ENCODE results near the gene FBLN2.

Gene FBLN2

DNA sequence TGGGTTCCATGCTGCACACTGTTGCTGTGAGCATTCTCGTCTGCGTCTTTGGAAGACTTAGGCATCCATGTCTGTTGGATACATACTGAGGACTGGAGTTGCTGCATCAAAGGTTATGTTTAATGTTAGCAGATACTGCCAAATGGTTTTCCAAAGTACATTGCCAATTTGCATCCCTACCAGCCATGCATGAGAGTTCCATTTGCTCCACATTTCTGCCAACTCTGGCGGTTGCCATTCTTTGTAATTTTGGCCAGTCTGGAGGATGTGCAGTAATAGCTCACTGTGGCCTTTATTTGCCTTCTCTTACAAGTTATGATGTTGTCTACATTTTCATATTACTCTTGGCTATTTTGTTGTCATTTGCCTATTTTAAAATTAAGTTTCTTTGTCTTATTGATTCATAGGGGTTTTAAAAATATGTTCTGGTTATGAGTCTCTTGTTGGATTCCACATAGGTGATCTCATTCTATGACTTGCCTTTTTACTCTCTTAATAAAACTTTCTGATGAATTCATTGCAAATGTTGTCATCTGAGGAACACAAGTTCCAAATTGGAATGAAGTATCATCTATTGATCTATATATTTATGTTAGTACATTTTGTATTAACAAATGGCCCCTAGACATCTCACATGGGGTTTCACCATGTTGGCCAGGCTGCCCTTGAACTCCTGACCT, 42.1 kb downstream of the FBLN2 start:
- 95 to 97% methylated on average over 3 of the region's 3 CpGs for WGBS, 2 experiments
- Histone ChIP-seq H3K27ac (ENCODE audit: insufficient read depth, low read depth, low read length, poor library complexity, severe bottlenecking) (no peak overlapping the region), H3K9me3 (ENCODE audit: control insufficient read depth, low read length) (no peaks in the 10 kb centered on the region), H3K4me1 (ENCODE audit: control insufficient read depth, insufficient read depth, low read length) (peaks cover 14% of the 10 kb centered on the region), H3K4me3 (ENCODE audit: insufficient read depth, low read depth, low read length) (no peak overlapping the region), H3K36me3 (ENCODE audit: control insufficient read depth, insufficient read depth, low read length) (no peaks in the 10 kb centered on the region), H3K27me3 (ENCODE audit: control insufficient read depth, insufficient read depth, low read length, poor library complexity, severe bottlenecking) (no peaks in the 10 kb centered on the region)

DNA sequence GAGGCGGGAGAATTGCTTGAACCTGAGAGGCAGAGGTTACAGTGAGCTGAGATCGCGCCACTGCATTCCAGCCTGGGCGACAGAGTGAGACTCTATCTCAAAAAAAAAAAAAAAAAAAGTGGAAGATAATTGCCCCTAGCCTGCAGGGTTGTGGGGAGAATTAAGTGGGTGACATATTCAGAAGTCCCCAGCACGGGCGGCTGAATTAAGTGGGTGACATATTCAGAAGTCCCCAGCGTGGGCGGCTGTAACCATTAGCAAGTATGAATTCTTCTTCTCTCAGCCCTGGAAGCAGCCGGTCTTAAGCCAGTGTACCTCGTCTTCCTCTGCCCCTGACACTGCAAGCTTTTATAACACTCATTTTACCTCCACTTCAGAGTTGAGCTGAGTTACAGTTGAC, 44.7 kb downstream of the FBLN2 start:
- Histone ChIP-seq H3K27me3 (ENCODE audit: control insufficient read depth, insufficient read depth, low read length, poor library complexity, severe bottlenecking) (no peaks in the 10 kb centered on the region), H3K4me3 (ENCODE audit: insufficient read depth, low read depth, low read length) (no peak overlapping the region), H3K27ac (ENCODE audit: insufficient read depth, low read depth, low read length, poor library complexity, severe bottlenecking) (no peak overlapping the region), H3K36me3 (ENCODE audit: control insufficient read depth, insufficient read depth, low read length) (no peaks in the 10 kb centered on the region), H3K9me3 (ENCODE audit: control insufficient read depth, low read length) (no peaks in the 10 kb centered on the region), H3K4me1 (ENCODE audit: control insufficient read depth, insufficient read depth, low read length) (peaks cover 14% of the 10 kb centered on the region)
- 88 to 90% methylated on average over 10 of the region's 10 CpGs for WGBS, 2 experiments

GRCh38 chr3:13594146-13594545, 45.2 kb downstream of the FBLN2 start:
- H3K36me3 ChIP-seq (ENCODE audit: control insufficient read depth, insufficient read depth, low read length): no peaks in the 10 kb centered on the region
- H3K27me3 ChIP-seq (ENCODE audit: control insufficient read depth, insufficient read depth, low read length, poor library complexity, severe bottlenecking): no peaks in the 10 kb centered on the region
- H3K4me3 ChIP-seq (ENCODE audit: insufficient read depth, low read depth, low read length): no peak overlapping the region
- 75 to 80% methylated on average over 8 of the region's 8 CpGs for WGBS, 2 experiments
- no peak overlapping the region for H3K27ac ChIP-seq (ENCODE audit: insufficient read depth, low read depth, low read length, poor library complexity, severe bottlenecking)
- peaks cover 14% of the 10 kb centered on the region for H3K4me1 ChIP-seq (ENCODE audit: control insufficient read depth, insufficient read depth, low read length)
- H3K9me3 ChIP-seq (ENCODE audit: control insufficient read depth, low read length): no peaks in the 10 kb centered on the region

DNA sequence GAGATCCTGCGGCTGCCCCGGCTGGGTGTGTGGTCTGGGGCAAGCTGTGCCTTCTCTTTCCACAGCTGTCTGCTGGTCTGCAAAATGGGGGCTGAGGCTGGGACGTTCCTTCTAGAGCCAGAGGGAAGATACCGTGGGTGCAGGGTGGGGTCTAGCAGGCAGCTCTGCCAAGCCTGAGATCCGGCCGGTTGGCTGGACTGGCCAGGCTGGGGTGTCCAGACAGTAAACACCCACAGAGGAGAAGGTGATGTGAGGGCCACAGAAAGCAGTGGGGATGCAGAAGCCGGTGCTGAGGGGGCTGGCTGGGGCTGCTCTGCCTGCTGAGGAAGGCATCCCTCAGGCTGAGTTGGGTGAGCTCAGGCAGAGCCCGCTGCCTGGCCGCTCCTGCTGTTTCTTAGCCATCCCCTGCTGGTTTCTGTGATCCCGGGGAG, 46.1 kb downstream of the FBLN2 start:
- H3K27me3 ChIP-seq (ENCODE audit: control insufficient read depth, insufficient read depth, low read length, poor library complexity, severe bottlenecking): no peaks in the 10 kb centered on the region
- 65 to 71% methylated on average over 10 of the region's 10 CpGs for WGBS, 2 experiments
- H3K36me3 ChIP-seq (ENCODE audit: control insufficient read depth, insufficient read depth, low read length): no peaks in the 10 kb centered on the region
- H3K27ac ChIP-seq (ENCODE audit: insufficient read depth, low read depth, low read length, poor library complexity, severe bottlenecking): no peak overlapping the region
- H3K4me1 ChIP-seq (ENCODE audit: control insufficient read depth, insufficient read depth, low read length): peaks cover 19% of the 10 kb centered on the region
- no peak overlapping the region for H3K4me3 ChIP-seq (ENCODE audit: insufficient read depth, low read depth, low read length)
- no peaks in the 10 kb centered on the region for H3K9me3 ChIP-seq (ENCODE audit: control insufficient read depth, low read length)

DNA sequence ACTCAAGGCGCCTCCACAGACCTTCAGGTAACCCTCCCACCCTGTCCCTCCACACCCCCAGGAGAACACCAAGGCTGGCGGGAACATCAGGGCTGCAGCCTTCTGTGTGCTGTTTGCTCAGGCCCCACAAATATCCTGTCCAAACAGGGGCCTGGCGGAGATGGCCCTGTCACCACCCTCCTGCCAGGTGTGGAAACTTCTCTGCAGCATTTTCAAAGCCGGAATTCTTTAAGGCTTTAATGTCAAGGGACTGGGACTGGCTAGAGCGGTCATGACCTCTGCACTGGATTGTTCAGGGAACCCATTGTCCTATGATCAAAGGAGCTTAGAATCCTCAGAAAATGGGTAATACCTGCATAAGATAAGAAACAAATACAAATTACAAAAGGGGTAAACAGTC, 46.6 kb downstream of the FBLN2 start:
- no peaks in the 10 kb centered on the region for H3K27me3 ChIP-seq (ENCODE audit: control insufficient read depth, insufficient read depth, low read length, poor library complexity, severe bottlenecking)
- no peak overlapping the region for H3K4me3 ChIP-seq (ENCODE audit: insufficient read depth, low read depth, low read length)
- no peaks in the 10 kb centered on the region for H3K9me3 ChIP-seq (ENCODE audit: control insufficient read depth, low read length)
- 77 to 80% methylated on average over 5 of the region's 5 CpGs for WGBS, 2 experiments
- H3K36me3 ChIP-seq (ENCODE audit: control insufficient read depth, insufficient read depth, low read length): no peaks in the 10 kb centered on the region
- no peak overlapping the region for H3K27ac ChIP-seq (ENCODE audit: insufficient read depth, low read depth, low read length, poor library complexity, severe bottlenecking)
- peaks cover 19% of the 10 kb centered on the region for H3K4me1 ChIP-seq (ENCODE audit: control insufficient read depth, insufficient read depth, low read length)

- Histone ChIP-seq H3K27me3 (ENCODE audit: control insufficient read depth, insufficient read depth, low read length, poor library complexity, severe bottlenecking) (no peaks in the 10 kb centered on the region), H3K4me3 (ENCODE audit: insufficient read depth, low read depth, low read length) (no peak overlapping the region), H3K27ac (ENCODE audit: insufficient read depth, low read depth, low read length, poor library complexity, severe bottlenecking) (no peak overlapping the region), H3K9me3 (ENCODE audit: control insufficient read depth, low read length) (no peaks in the 10 kb centered on the region), H3K36me3 (ENCODE audit: control insufficient read depth, insufficient read depth, low read length) (no peaks in the 10 kb centered on the region), H3K4me1 (ENCODE audit: control insufficient read depth, insufficient read depth, low read length) (peaks cover 19% of the 10 kb centered on the region)
- 81 to 96% methylated on average over 3 of the region's 3 CpGs for WGBS, 2 experiments
Measured at GRCh38 chr3:13596426-13597205, 47.7 kb downstream of the FBLN2 start.

DNA sequence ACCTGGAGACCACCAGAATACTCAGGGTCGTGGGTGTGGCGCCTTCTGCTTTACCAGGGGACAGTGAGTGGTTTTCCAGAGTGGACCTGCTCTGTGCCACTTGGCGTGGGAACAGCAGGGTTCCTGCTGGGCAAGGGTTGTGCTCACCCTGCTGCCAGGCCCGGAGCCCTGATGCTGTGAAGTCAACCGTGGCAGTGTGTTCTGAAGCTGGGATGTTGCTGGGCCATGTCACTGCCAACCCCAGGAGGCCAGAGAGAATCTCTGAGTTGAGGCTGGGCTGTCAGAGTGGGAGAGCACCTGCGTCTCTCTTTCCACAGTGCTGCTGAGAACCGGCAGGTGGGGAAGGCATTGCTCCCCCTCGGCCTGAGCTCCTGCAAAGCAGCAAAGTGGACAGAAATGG, 48.7 kb downstream of the FBLN2 start:
- WGBS, 2 experiments: 89% methylated on average over 8 of the region's 8 CpGs
- Histone ChIP-seq H3K36me3 (ENCODE audit: control insufficient read depth, insufficient read depth, low read length) (no peaks in the 10 kb centered on the region), H3K27ac (ENCODE audit: insufficient read depth, low read depth, low read length, poor library complexity, severe bottlenecking) (no peak overlapping the region), H3K4me3 (ENCODE audit: insufficient read depth, low read depth, low read length) (no peak overlapping the region), H3K9me3 (ENCODE audit: control insufficient read depth, low read length) (no peaks in the 10 kb centered on the region), H3K4me1 (ENCODE audit: control insufficient read depth, insufficient read depth, low read length) (peaks cover 19% of the 10 kb centered on the region), H3K27me3 (ENCODE audit: control insufficient read depth, insufficient read depth, low read length, poor library complexity, severe bottlenecking) (no peaks in the 10 kb centered on the region)

DNA sequence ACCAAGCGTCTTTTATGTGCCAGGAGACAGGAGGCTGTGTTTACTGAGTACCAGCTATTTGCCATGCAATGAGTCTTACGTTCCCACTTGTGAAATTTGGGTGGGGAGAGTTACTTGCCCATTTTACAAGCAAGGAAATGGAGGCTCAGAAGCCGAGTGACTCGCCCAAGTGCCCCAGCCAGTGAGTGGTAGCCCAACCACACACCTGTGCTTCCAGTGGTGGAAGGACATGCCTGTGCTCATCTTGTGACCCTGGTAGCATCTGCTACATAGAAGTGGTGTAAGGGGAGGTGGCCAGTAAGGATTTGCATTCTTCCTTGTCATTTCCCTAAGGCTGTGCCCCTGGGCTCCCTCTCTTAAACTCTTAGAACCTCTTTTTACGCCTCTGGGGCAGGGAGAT, 49.3 kb downstream of the FBLN2 start:
- WGBS, 2 experiments: 85 to 96% methylated on average over 5 of the region's 5 CpGs

GRCh38 chr3:13598926-13599886, 50.3 kb downstream of the FBLN2 start:
- Histone ChIP-seq H3K36me3 (ENCODE audit: control insufficient read depth, insufficient read depth, low read length) (no peaks in the 10 kb centered on the region), H3K27ac (ENCODE audit: insufficient read depth, low read depth, low read length, poor library complexity, severe bottlenecking) (no peak overlapping the region), H3K4me3 (ENCODE audit: insufficient read depth, low read depth, low read length) (no peak overlapping the region), H3K27me3 (ENCODE audit: control insufficient read depth, insufficient read depth, low read length, poor library complexity, severe bottlenecking) (no peaks in the 10 kb centered on the region), H3K9me3 (ENCODE audit: control insufficient read depth, low read length) (no peaks in the 10 kb centered on the region), H3K4me1 (ENCODE audit: control insufficient read depth, insufficient read depth, low read length) (peaks cover 16% of the 10 kb centered on the region)
- WGBS, 2 experiments: 75 to 76% methylated on average over 10 of the region's 10 CpGs

More for the DNA sequence above, 49.3 kb downstream of the FBLN2 start:
- Histone ChIP-seq H3K27ac (ENCODE audit: insufficient read depth, low read depth, low read length, poor library complexity, severe bottlenecking) (no peak overlapping the region), H3K4me3 (ENCODE audit: insufficient read depth, low read depth, low read length) (no peak overlapping the region), H3K9me3 (ENCODE audit: control insufficient read depth, low read length) (no peaks in the 10 kb centered on the region), H3K27me3 (ENCODE audit: control insufficient read depth, insufficient read depth, low read length, poor library complexity, severe bottlenecking) (no peaks in the 10 kb centered on the region), H3K4me1 (ENCODE audit: control insufficient read depth, insufficient read depth, low read length) (peaks cover 19% of the 10 kb centered on the region), H3K36me3 (ENCODE audit: control insufficient read depth, insufficient read depth, low read length) (no peaks in the 10 kb centered on the region)

All from ectodermal cell (in vitro differentiated cells).